ENCODE data around the gene FBLIM1. TPM values are rescaled to one million over a fixed set of nuclear protein-coding genes. Genes with fewer than 3 reads are reported as not detected.

Gene FBLIM1
- total RNA-seq, 4 donors from 2014 or later: 50.3 to 502 (median 337) TPM

- no peak for DNase-seq
Measured at GRCh38 chr1:15749399-15750291, 8.9 kb upstream of the FBLIM1 start.

GRCh38 chr1:15750924-15751323, 7.7 kb upstream of the FBLIM1 start:
- Histone ChIP-seq H3K36me3 (no peaks in the 10 kb centered on the region), H3K4me1 (peaks cover 0 to 19% (median 0%) of the 10 kb centered on the region in 4 donors), H3K4me3 (no peak overlapping the region), H3K9me3 (no peaks in the 10 kb centered on the region), H3K27ac (no peak overlapping the region), H3K27me3 (no peaks in the 10 kb centered on the region)
- TF ChIP-seq CTCF (IDR thresholded peaks at IDR 0.05) (no peak), POLR2A (IDR thresholded peaks at IDR 0.05) (no peak)
- no peak for DNase-seq

More at GRCh38 chr1:15749399-15750291, 8.9 kb upstream of the FBLIM1 start:
- Histone ChIP-seq H3K4me1 (peaks cover 0 to 13% (median 0%) of the 10 kb centered on the region in 4 donors), H3K9me3 (no peaks in the 10 kb centered on the region), H3K4me3 (no peak overlapping the region), H3K36me3 (no peaks in the 10 kb centered on the region), H3K27me3 (no peaks in the 10 kb centered on the region), H3K27ac (no peak overlapping the region)
- TF ChIP-seq CTCF (IDR thresholded peaks at IDR 0.05) (no peak), POLR2A (IDR thresholded peaks at IDR 0.05) (no peak)

- DNase-seq: no peak
- H3K27ac ChIP-seq: no peak overlapping the region
- no peaks in the 10 kb centered on the region for H3K36me3 ChIP-seq
- no peaks in the 10 kb centered on the region for H3K27me3 ChIP-seq
- no peak overlapping the region for H3K4me3 ChIP-seq
- peaks cover 0 to 24% (median 0%) of the 10 kb centered on the region in 4 donors for H3K4me1 ChIP-seq
- H3K9me3 ChIP-seq: no peaks in the 10 kb centered on the region
- TF ChIP-seq CTCF (IDR thresholded peaks at IDR 0.05) (no peak), POLR2A (IDR thresholded peaks at IDR 0.05) (no peak)
Measured at GRCh38 chr1:15751717-15752116, 6.9 kb upstream of the FBLIM1 start.

GRCh38 chr1:15753776-15754175, 4.8 kb upstream of the FBLIM1 start:
- Histone ChIP-seq H3K4me3 (no peak overlapping the region), H3K9me3 (no peaks in the 10 kb centered on the region), H3K36me3 (no peaks in the 10 kb centered on the region), H3K27ac (no peak overlapping the region), H3K27me3 (no peaks in the 10 kb centered on the region), H3K4me1 (peaks cover 0 to 38% (median 2%) of the 10 kb centered on the region in 4 donors)
- no peak for DNase-seq
- TF ChIP-seq POLR2A (IDR thresholded peaks at IDR 0.05): no peak
- no peak for TF ChIP-seq CTCF (IDR thresholded peaks at IDR 0.05)

- Histone ChIP-seq H3K36me3 (peaks cover 0 to 3% (median 0%) of the 10 kb centered on the region in 3 donors), H3K27me3 (peaks cover 0 to 3% of the 10 kb centered on the region in 2 donors), H3K4me1 (peaks cover 0 to 38% (median 5%) of the 10 kb centered on the region in 4 donors), H3K27ac (peak overlapping the region in 3 of 4 donors; percentile 82 to 95 (median 85)), H3K9me3 (no peaks in the 10 kb centered on the region), H3K4me3 (no peak overlapping the region)
- TF ChIP-seq CTCF (IDR thresholded peaks at IDR 0.05): no peak
- no peak for TF ChIP-seq POLR2A (IDR thresholded peaks at IDR 0.05)
- DNase-seq: no peak
Measured at GRCh38 chr1:15755021-15755645, 3.5 kb upstream of the FBLIM1 start.

Measured in Peyer's patch (tissue), 4 donors.